Progenitor cell of endocrine pancreas (in vitro differentiated cells): ENCODE measurements around the gene IHH. TPM values are rescaled to one million over a fixed set of nuclear protein-coding genes. Genes with fewer than 3 reads are reported as not detected.

Source experiments
- DNase-seq: peaks from one replicate; pipeline ENCODE4 v3.0.0; 2021; ENCODE audit warnings: low spot score; ENCODE audit not compliant: unreplicated experiment
- H3K27ac Mint-ChIP-seq: 2 replicates; pipeline ENCODE4 v1.8.0; 2021; ENCODE audit warnings: mild to moderate bottlenecking, moderate library complexity, mixed read lengths
- H3K27me3 Mint-ChIP-seq: 2 replicates; pipeline ENCODE4 v1.8.0; 2021; ENCODE audit warnings: mixed read lengths
- H3K36me3 Mint-ChIP-seq: 2 replicates; pipeline ENCODE4 v1.8.0; 2022; ENCODE audit warnings: mixed read lengths; ENCODE audit not compliant: insufficient read depth
- H3K4me1 Mint-ChIP-seq: 2 replicates; pipeline ENCODE4 v1.8.0; 2021; ENCODE audit warnings: low read depth, mixed read lengths
- H3K4me3 Mint-ChIP-seq: 2 replicates; pipeline ENCODE4 v1.8.0; 2021; ENCODE audit warnings: low read depth, mild to moderate bottlenecking, moderate library complexity, mixed read lengths
- H3K9me3 Mint-ChIP-seq: 2 replicates; pipeline ENCODE4 v1.8.0; 2021; ENCODE audit warnings: low read depth, mixed read lengths
- CTCF ChIP-seq: fragments of 200-600 bp; sonication (generic); IDR thresholded peaks from one replicate; pipeline ENCODE4 v1.5.0; 2021; ENCODE audit warnings: antibody characterized with exemption, mild to moderate bottlenecking; ENCODE audit not compliant: unreplicated experiment
- total RNA-seq: library from RNA; stranded (reverse); gene quantifications from 2 replicates; pipeline ENCODE4 v1.2.1, GENCODE V29; 2021

IHH gene
- total RNA-seq, 1 donor from 2014 or later: 17.3 TPM

GRCh38 chr2:219104107-219105035 is 43.6 kb upstream of the IHH start:
- Mint-ChIP-seq H3K27me3 (peaks cover 49% of the 10 kb centered on the region), H3K9me3 (no peaks in the 10 kb centered on the region), H3K27ac (no peak overlapping the region), H3K4me3 (no peak overlapping the region), H3K4me1 (peaks cover 12% of the 10 kb centered on the region), H3K36me3 (peaks cover 3% of the 10 kb centered on the region)
- peak; percentile 73 for TF ChIP-seq CTCF
- DNase-seq: no peak

- no peak for DNase-seq
- no peak for TF ChIP-seq CTCF
- Mint-ChIP-seq H3K9me3 (no peaks in the 10 kb centered on the region), H3K27ac (no peak overlapping the region), H3K36me3 (peaks cover 5% of the 10 kb centered on the region), H3K4me1 (no peaks in the 10 kb centered on the region), H3K4me3 (no peak overlapping the region), H3K27me3 (peaks cover 8% of the 10 kb centered on the region)
These were observed 38.6 kb upstream of the IHH start for GRCh38 chr2:219099329-219099728.

- no peak for TF ChIP-seq CTCF
- no peak for DNase-seq
- Mint-ChIP-seq H3K4me1 (no peaks in the 10 kb centered on the region), H3K4me3 (no peak overlapping the region), H3K36me3 (peaks cover 4% of the 10 kb centered on the region), H3K9me3 (no peaks in the 10 kb centered on the region), H3K27me3 (peaks cover 13% of the 10 kb centered on the region), H3K27ac (no peak overlapping the region)
These were observed 34.8 kb upstream of the IHH start for GRCh38 chr2:219095406-219095935.

GRCh38 chr2:219094171-219094570 is 33.5 kb upstream of the IHH start:
- Mint-ChIP-seq H3K4me1 (no peaks in the 10 kb centered on the region), H3K4me3 (no peak overlapping the region), H3K36me3 (peaks cover 4% of the 10 kb centered on the region), H3K27ac (peak overlapping the region; percentile 15), H3K27me3 (peaks cover 13% of the 10 kb centered on the region), H3K9me3 (no peaks in the 10 kb centered on the region)
- DNase-seq: no peak
- no peak for TF ChIP-seq CTCF

- Mint-ChIP-seq H3K4me3 (no peak overlapping the region), H3K4me1 (peaks cover 9% of the 10 kb centered on the region), H3K27me3 (peaks cover 24% of the 10 kb centered on the region), H3K36me3 (peaks cover 3% of the 10 kb centered on the region), H3K27ac (no peak overlapping the region), H3K9me3 (no peaks in the 10 kb centered on the region)
- DNase-seq: no peak
- no peak for TF ChIP-seq CTCF
These were observed 29.9 kb upstream of the IHH start for GRCh38 chr2:219090436-219091299.
